Mesodermal cell (in vitro differentiated cells): ENCODE data around the gene PRXL2A.

Source experiments
- H3K27ac ChIP-seq: 2 replicates; pipeline ENCODE4 v1.7.0; 2013; ENCODE audit warnings: mild to moderate bottlenecking, low read depth, low read length, moderate library complexity; ENCODE audit not compliant: severe bottlenecking
- H3K36me3 ChIP-seq: 2 replicates; pipeline ENCODE4 v1.7.1; 2013; ENCODE audit warnings: mild to moderate bottlenecking, low read length, moderate library complexity; ENCODE audit not compliant: control insufficient read depth, insufficient read depth
- H3K4me1 ChIP-seq: one replicate; pipeline ENCODE4 v1.7.1; 2013; ENCODE audit warnings: mild to moderate bottlenecking, low read length; ENCODE audit not compliant: insufficient read depth, control insufficient read depth, poor library complexity, severe bottlenecking
- H3K4me3 ChIP-seq: 2 replicates; pipeline ENCODE4 v1.7.0; 2013; ENCODE audit warnings: low read length, control low read depth, mild to moderate bottlenecking; ENCODE audit not compliant: insufficient read depth, poor library complexity, severe bottlenecking; ENCODE audit errors: extremely low read depth
- H3K9me3 ChIP-seq: 2 replicates; pipeline ENCODE4 v1.7.1; 2013; ENCODE audit warnings: mild to moderate bottlenecking, low read length, moderate library complexity; ENCODE audit not compliant: control insufficient read depth
- WGBS, 2 experiments: methylation state at CpG; one replicate each; pipeline ENCODE4 v1.1.5; 2013; ENCODE audit warnings: missing lambda C conversion rate in 2 of 2; ENCODE audit not compliant: insufficient coverage in 2 of 2; 5-methylcytosine and 5-hydroxymethylcytosine counted together

Gene PRXL2A

GRCh38 chr10:80454513-80455460, 46.4 kb downstream of the PRXL2A start:
- WGBS, 2 experiments, result 1% methylated on average over 37 to 49 of the region's 81 CpGs
- H3K4me3 ChIP-seq, result peak overlapping the region; percentile 96
- peaks cover 46% of the 10 kb centered on the region for H3K4me1 ChIP-seq
- peaks cover 8% of the 10 kb centered on the region for H3K9me3 ChIP-seq
- peak overlapping the region; percentile 89 for H3K27ac ChIP-seq
- H3K36me3 ChIP-seq, result peaks cover 27% of the 10 kb centered on the region

DNA sequence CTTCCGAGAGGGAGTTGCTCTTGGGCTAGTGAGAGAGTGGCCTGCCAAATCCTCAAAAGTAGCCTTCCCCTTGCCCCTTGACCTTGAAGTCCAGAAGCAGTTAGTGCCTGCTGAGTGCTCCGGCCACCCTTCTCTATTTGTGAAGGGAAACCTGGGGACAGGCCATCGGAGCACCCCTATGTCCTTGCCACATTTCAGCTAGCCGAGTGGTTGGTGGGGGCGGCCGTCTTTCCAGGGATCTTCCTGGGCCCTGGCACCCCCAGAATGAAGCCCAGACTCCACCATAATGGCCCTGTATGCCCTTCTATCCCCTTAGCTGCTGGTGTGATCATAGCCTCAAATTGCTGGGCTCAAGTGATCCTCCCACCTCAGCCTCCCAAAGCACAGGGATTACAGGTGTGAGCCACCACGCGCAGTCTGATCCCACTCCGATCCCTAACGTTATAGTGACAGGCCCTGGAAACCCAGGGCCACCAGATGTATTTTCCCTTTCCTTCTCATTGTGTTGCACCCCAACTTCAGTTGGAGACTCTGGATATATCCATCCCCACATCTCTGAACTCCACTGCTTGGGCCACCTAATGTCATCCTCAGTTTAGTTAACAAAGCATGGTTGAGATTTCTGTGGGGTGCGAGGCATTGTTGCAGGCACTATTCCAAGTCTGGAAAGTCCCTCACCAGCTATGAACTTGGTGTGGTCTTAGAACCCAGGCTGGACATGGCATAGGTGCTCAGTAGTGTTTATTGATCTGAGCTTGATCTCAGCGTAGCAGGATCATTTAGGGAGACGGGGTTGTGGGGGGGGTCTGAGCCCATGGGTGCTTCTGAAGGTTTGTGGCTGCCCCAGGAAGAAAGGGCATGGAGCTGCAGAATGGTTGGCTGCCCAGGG, 47.4 kb downstream of the PRXL2A start:
- H3K4me1 ChIP-seq, result peaks cover 55% of the 10 kb centered on the region
- WGBS, 2 experiments, result 71 to 79% methylated on average over 10 to 13 of the region's 13 CpGs

GRCh38 chr10:80457554-80458262, 49.4 kb downstream of the PRXL2A start:
- Histone ChIP-seq H3K4me1 (peaks cover 71% of the 10 kb centered on the region), H3K9me3 (no peaks in the 10 kb centered on the region), H3K36me3 (peaks cover 36% of the 10 kb centered on the region), H3K27ac (no peak overlapping the region), H3K4me3 (no peak overlapping the region)
- 85 to 92% methylated on average over 6 to 7 of the region's 8 CpGs for WGBS, 2 experiments

More for the DNA sequence above, 47.4 kb downstream of the PRXL2A start:
- H3K9me3 ChIP-seq, result peaks cover 8% of the 10 kb centered on the region
- no peak overlapping the region for H3K27ac ChIP-seq
- H3K36me3 ChIP-seq, result peaks cover 28% of the 10 kb centered on the region
- peak overlapping the region; percentile 96 for H3K4me3 ChIP-seq

DNA sequence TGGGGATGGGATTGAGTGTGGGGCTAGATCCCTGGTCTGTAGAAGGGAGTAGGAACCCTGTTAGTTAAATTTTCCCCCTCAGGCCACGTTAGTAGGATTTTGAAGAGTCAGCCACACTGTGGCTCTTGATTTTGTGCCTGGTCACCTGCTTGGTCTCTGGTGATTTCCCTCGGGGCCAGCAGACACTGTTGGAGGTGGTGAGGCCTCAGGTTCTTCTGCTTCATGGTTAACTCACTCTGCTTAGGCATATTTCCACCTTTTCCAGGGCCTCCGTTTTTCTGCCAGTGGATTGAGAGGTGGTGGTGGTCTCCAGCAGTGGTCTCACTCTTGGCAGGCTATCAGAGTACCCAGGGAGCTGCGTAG, 49.9 kb downstream of the PRXL2A start:
- no peaks in the 10 kb centered on the region for H3K9me3 ChIP-seq
- WGBS, 2 experiments, result 88 to 90% methylated on average over 2 of the region's 4 CpGs
- peaks cover 71% of the 10 kb centered on the region for H3K4me1 ChIP-seq
- H3K27ac ChIP-seq, result no peak overlapping the region
- H3K36me3 ChIP-seq, result peaks cover 36% of the 10 kb centered on the region
- H3K4me3 ChIP-seq, result no peak overlapping the region

- no peaks in the 10 kb centered on the region for H3K9me3 ChIP-seq
- no peak overlapping the region for H3K4me3 ChIP-seq
- WGBS, 2 experiments, result 91 to 98% methylated on average over 4 to 5 of the region's 6 CpGs
- H3K27ac ChIP-seq, result no peak overlapping the region
- peaks cover 36% of the 10 kb centered on the region for H3K36me3 ChIP-seq
- H3K4me1 ChIP-seq, result peaks cover 73% of the 10 kb centered on the region
These were observed 50.3 kb downstream of the PRXL2A start for GRCh38 chr10:80458638-80459037.

- peaks cover 36% of the 10 kb centered on the region for H3K36me3 ChIP-seq
- WGBS, 2 experiments, result 81 to 87% methylated on average over 6 to 8 of the region's 9 CpGs
- no peak overlapping the region for H3K4me3 ChIP-seq
- peaks cover 80% of the 10 kb centered on the region for H3K4me1 ChIP-seq
- H3K27ac ChIP-seq, result peak overlapping the region; percentile 5
- H3K9me3 ChIP-seq, result no peaks in the 10 kb centered on the region
These were observed 50.9 kb downstream of the PRXL2A start for GRCh38 chr10:80459047-80459865.

GRCh38 chr10:80460399-80461207, 52.3 kb downstream of the PRXL2A start:
- Histone ChIP-seq H3K9me3 (no peaks in the 10 kb centered on the region), H3K4me3 (no peak overlapping the region), H3K36me3 (peaks cover 36% of the 10 kb centered on the region), H3K4me1 (peaks cover 93% of the 10 kb centered on the region), H3K27ac (peak overlapping the region; percentile 58)
- 67 to 86% methylated on average over 6 of the region's 6 CpGs for WGBS, 2 experiments

DNA sequence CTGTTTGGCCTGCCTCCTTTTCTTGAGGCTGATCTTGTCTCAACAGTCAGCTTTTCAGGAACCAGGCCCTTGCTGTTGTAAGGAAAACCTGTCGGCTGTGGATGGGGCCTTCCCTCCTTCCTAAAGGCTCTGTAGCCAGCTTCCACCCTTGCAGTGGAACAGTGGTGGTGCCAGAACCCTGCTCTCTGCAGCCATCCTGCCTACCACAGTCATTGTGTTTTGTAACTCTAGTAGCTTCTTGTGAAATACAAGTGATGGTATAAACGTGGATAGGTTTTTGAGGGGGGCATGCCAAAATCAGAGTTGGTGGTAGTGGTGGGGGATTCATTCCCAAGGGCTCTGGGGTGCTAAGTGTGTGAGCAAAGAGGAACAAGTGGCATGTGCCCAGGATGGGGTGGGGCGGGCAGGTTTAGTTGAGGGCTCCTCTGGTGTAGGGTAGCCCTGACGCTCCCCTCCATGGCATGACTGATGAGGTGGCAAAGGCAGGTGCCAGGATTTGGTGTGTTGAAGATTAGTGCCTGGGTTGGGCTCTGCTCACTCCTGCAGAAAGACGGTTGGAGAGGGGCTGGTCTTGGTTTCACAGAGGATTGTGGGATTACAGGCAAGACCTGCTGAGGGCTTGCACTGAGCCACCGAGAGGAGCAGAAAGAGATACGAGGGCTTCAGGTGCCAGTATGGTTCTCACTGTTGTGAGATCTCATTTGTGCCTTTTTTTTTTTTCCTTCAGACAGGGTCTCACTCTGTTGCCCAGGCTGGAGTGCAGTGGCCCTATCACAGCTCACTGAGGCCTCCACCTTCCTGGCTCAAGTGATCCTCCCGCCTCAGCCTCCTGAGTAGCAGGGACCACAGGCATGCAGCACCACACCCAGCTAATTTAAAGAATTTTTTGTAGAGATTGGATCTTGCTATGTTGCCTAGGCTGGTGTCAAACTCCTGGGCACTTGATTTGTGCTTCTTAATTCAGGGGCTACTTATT, 53.1 kb downstream of the PRXL2A start:
- H3K4me1 ChIP-seq, result peaks cover 90% of the 10 kb centered on the region
- no peaks in the 10 kb centered on the region for H3K9me3 ChIP-seq
- H3K4me3 ChIP-seq, result no peak overlapping the region
- peaks cover 32% of the 10 kb centered on the region for H3K36me3 ChIP-seq
- peak overlapping the region; percentile 78 for H3K27ac ChIP-seq
- 85 to 96% methylated on average over 7 to 8 of the region's 8 CpGs for WGBS, 2 experiments
